OCI-LY1 (cell line): ENCODE measurements around the gene BGLAP.

Source experiments
- CTCF ChIP-seq: fragments of 200-600 bp; sonication (generic), shearing (Covaris generic); IDR thresholded peaks from 2 replicates; pipeline ENCODE4 v1.5.1; 2017; ENCODE audit warnings: mild to moderate bottlenecking, antibody characterized with exemption, low read length, moderate library complexity, mixed read lengths
- EZH2 ChIP-seq: fragments of 200-600 bp; sonication (generic), shearing (Covaris generic); IDR thresholded peaks from 2 replicates; pipeline ENCODE4 v1.8.0; 2017; ENCODE audit warnings: borderline replicate concordance, mixed run types, mild to moderate bottlenecking, antibody characterized with exemption, low read length, moderate library complexity, mixed read lengths

- TF ChIP-seq CTCF: no peak
- TF ChIP-seq EZH2: no peak
Measured at GRCh38 chr1:156260896-156261295, 18.9 kb downstream of the BGLAP start.
